PC-9 (cell line): ENCODE data around the gene MAPKAPK2. TPM values are rescaled to one million over a fixed set of nuclear protein-coding genes. Genes with fewer than 3 reads are reported as not detected.
A peak's percentile ranks its signal among the peaks of the same experiment; 100 is the strongest.

Experiments
- BruUV-seq: library from RNA; stranded (reverse); fragments of 400-500 nt; replicated peaks from 2 replicates; lab custom pipeline; 2021; lab: Mats Ljungman, UMichigan
- CTCF ChIA-PET: fragments of 300-600 bp; sonication (Branson Sonifier 250); formaldehyde crosslinking; loops from one replicate; lab custom pipeline; 2022; ENCODE audit warnings: antibody characterized with exemption; lab: Charles Lee
- POLR2A ChIA-PET: fragments of 300-600 bp; sonication (Branson Sonifier 250); formaldehyde crosslinking; loops from one replicate; lab custom pipeline; 2022; ENCODE audit warnings: antibody characterized with exemption; ENCODE audit not compliant: unreplicated experiment; lab: Charles Lee
- DNase-seq, 2 experiments: peaks; one replicate each; pipeline versions ENCODE4 v3.0.0 to v3.0.0-alpha.2; 2015 to 2022; ENCODE audit warnings: mixed read lengths in 1 of 2
- H2AFZ ChIP-seq: fragments of 200-600 bp; sonication (generic); 2 replicates; pipeline ENCODE4 v1.8.1; 2017; ENCODE audit warnings: antibody characterized with exemption
- H3F3A ChIP-seq: fragments of 200-600 bp; sonication (generic); 2 replicates; pipeline ENCODE4 v1.8.1; 2017; ENCODE audit warnings: antibody characterized with exemption, mild to moderate bottlenecking, low read depth; ENCODE audit not compliant: insufficient read depth
- H3K27ac ChIP-seq: fragments of 200-600 bp; sonication (generic); 2 replicates; pipeline ENCODE4 v1.6.1; 2016; ENCODE audit warnings: mixed run types
- H3K27me3 ChIP-seq: fragments of 200-600 bp; sonication (generic); 2 replicates; pipeline ENCODE4 v1.6.1; 2016; ENCODE audit warnings: low read depth, mixed run types; ENCODE audit not compliant: insufficient read depth
- H3K36me3 ChIP-seq: fragments of 200-600 bp; sonication (generic); 2 replicates; pipeline ENCODE4 v1.6.1; 2016; ENCODE audit warnings: low read depth, mixed run types
- H3K4me1 ChIP-seq: fragments of 200-600 bp; sonication (generic); replicated peaks from 2 replicates; pipeline ENCODE4 v1.6.1; 2016; ENCODE audit warnings: mixed run types; ENCODE audit not compliant: insufficient read depth
- H3K4me2 ChIP-seq: fragments of 200-600 bp; sonication (generic); 2 replicates; pipeline ENCODE4 v1.6.1; 2017; ENCODE audit warnings: mixed run types
- H3K4me3 ChIP-seq: fragments of 200-600 bp; sonication (generic); 2 replicates; pipeline ENCODE4 v1.6.1; 2016; ENCODE audit warnings: mixed run types
- H3K79me2 ChIP-seq: fragments of 200-600 bp; sonication (generic); 2 replicates; pipeline ENCODE4 v1.6.1; 2017; ENCODE audit warnings: low read depth, mixed run types
- H3K9me2 ChIP-seq: fragments of 200-600 bp; sonication (generic); 2 replicates; pipeline ENCODE4 v1.8.1; 2017; ENCODE audit warnings: mild to moderate bottlenecking; ENCODE audit not compliant: insufficient read depth
- H3K9me3 ChIP-seq: fragments of 200-600 bp; sonication (generic); 2 replicates; pipeline ENCODE4 v1.8.1; 2016; ENCODE audit warnings: low read depth; ENCODE audit not compliant: insufficient read depth
- H4K20me1 ChIP-seq: fragments of 200-600 bp; sonication (generic); 2 replicates; pipeline ENCODE4 v1.8.1; 2017; ENCODE audit not compliant: insufficient read depth
- CTCF ChIP-seq: fragments of 200-600 bp; sonication (generic); conservative IDR thresholded peaks from 2 replicates; pipeline ENCODE4 v1.6.1; 2017; ENCODE audit warnings: mixed run types, antibody characterized with exemption, mild to moderate bottlenecking, moderate library complexity
- EZH2 ChIP-seq: fragments of 200-600 bp; sonication (generic); IDR thresholded peaks from 2 replicates; pipeline ENCODE4 v1.8.0; 2017; ENCODE audit warnings: antibody characterized with exemption, low read depth
- intact Hi-C: fragments of 100-400 bp; cut with micrococcal nuclease; formaldehyde crosslinking; loops from one replicate; pipeline ENCODE4 v1.10.0; 2022; ENCODE audit not compliant: unreplicated experiment
- total RNA-seq: library from RNA; stranded (reverse); gene quantifications from 2 replicates; pipeline ENCODE4 v1.2.3, GENCODE V29; 2021

The MAPKAPK2 gene
- total RNA-seq, 1 experiment from 2014 or later = 62.6 TPM

GRCh38 chr1:206716159-206716869, 31.6 kb downstream of the MAPKAPK2 start:
- ChIA-PET POLR2A (no interaction called here), CTCF (interaction anchor here (0.7 kb wide), 1 partner anchor 583 kb away, joined by 5 read pairs; no protein-coding TSS in a partner anchor)
- Histone ChIP-seq H3K4me1 (peaks cover 60% of the 10 kb centered on the region), H3K79me2 (peaks cover 94% of the 10 kb centered on the region), H3K4me3 (no peak overlapping the region), H3K36me3 (no peaks in the 10 kb centered on the region), H3K9me2 (no peaks in the 10 kb centered on the region), H3K9me3 (no peaks in the 10 kb centered on the region), H3K27ac (no peak overlapping the region), H3K27me3 (no peaks in the 10 kb centered on the region), H3F3A (peaks cover 11% of the 10 kb centered on the region; the same call in 1 of the 2 replicates), H3K4me2 (no peak overlapping the region), H4K20me1 (peaks cover 5% of the 10 kb centered on the region; the same call in 1 of the 2 replicates), H2AFZ (no peak overlapping the region)
- no peak for DNase-seq
- intact Hi-C loops = no loop called here
- BruUV-seq = no TSS peak
- TF ChIP-seq EZH2 = no peak
- no peak for TF ChIP-seq CTCF

GRCh38 chr1:206716870-206717673, 32.4 kb downstream of the MAPKAPK2 start:
- ChIA-PET POLR2A (no interaction called here), CTCF (no interaction called here)
- Histone ChIP-seq H3K9me2 (no peaks in the 10 kb centered on the region), H3K79me2 (peaks cover 91% of the 10 kb centered on the region), H4K20me1 (peaks cover 5% of the 10 kb centered on the region; the same call in 1 of the 2 replicates), H3K4me1 (peaks cover 61% of the 10 kb centered on the region), H3F3A (peaks cover 11% of the 10 kb centered on the region; the same call in 1 of the 2 replicates), H3K4me2 (0 out of 2 replicates have a peak overlapping the region, but pooled peaks have one; percentile 24), H2AFZ (no peak overlapping the region), H3K9me3 (no peaks in the 10 kb centered on the region), H3K4me3 (no peak overlapping the region), H3K27ac (peak overlapping the region; percentile 22; the same call in 1 of the 2 replicates), H3K27me3 (no peaks in the 10 kb centered on the region), H3K36me3 (no peaks in the 10 kb centered on the region)
- intact Hi-C loops = no loop called here
- no TSS peak for BruUV-seq
- DNase-seq = no peak
- TF ChIP-seq CTCF (no peak), EZH2 (no peak)

DNA sequence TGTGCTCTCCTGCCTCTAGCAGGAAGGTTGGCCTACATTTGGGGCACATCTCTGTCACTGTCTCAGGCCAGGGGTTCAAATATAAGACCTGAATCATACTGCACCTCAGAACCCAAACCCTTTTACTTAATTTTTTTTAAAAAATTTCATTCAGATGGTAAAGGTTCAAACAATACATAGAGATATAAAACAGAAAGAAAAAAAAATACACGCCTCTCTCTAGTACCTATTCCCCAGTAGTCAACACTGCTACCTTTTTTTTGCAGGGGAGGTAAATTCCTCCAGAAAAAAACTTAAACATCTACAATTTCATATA, 32.9 kb downstream of the MAPKAPK2 start:
- H3K9me2 ChIP-seq = no peaks in the 10 kb centered on the region
- no peak overlapping the region for H2AFZ ChIP-seq
- H3K4me2 ChIP-seq = 0 out of 2 replicates have a peak overlapping the region, but pooled peaks have one; percentile 24
- no peaks in the 10 kb centered on the region for H3K36me3 ChIP-seq
- no peak overlapping the region for H3K4me3 ChIP-seq
- peaks cover 62% of the 10 kb centered on the region for H3K4me1 ChIP-seq
- DNase-seq = no peak
- no TSS peak for BruUV-seq
- H3F3A ChIP-seq = peaks cover 11% of the 10 kb centered on the region; the same call in 1 of the 2 replicates
- CTCF ChIA-PET = no interaction called here
- H3K9me3 ChIP-seq = no peaks in the 10 kb centered on the region
- peak overlapping the region; percentile 22; the same call in 1 of the 2 replicates for H3K27ac ChIP-seq
- POLR2A ChIA-PET = no interaction called here
- no peak for TF ChIP-seq EZH2
- TF ChIP-seq CTCF = no peak
- peaks cover 5% of the 10 kb centered on the region; the same call in 1 of the 2 replicates for H4K20me1 ChIP-seq
- intact Hi-C loops = no loop called here
- H3K27me3 ChIP-seq = no peaks in the 10 kb centered on the region
- H3K79me2 ChIP-seq = peaks cover 85% of the 10 kb centered on the region
